ENCODE results near the gene ING4. TPM values are rescaled to one million over a fixed set of nuclear protein-coding genes. Genes with fewer than 3 reads are reported as not detected.

ING4 gene
- total RNA-seq, 4 donors from 2014 or later = 25.2 to 180 (median 62.0) TPM

- H3K4me1 ChIP-seq = peaks cover 8 to 9% of the 10 kb centered on the region in 2 donors
- intact Hi-C loops (cut with DNase I; ENCODE audit: low total_unique reads) = no loop called here
Measured at GRCh38 chr12:6612652-6613014, 50.3 kb downstream of the ING4 start.

DNA sequence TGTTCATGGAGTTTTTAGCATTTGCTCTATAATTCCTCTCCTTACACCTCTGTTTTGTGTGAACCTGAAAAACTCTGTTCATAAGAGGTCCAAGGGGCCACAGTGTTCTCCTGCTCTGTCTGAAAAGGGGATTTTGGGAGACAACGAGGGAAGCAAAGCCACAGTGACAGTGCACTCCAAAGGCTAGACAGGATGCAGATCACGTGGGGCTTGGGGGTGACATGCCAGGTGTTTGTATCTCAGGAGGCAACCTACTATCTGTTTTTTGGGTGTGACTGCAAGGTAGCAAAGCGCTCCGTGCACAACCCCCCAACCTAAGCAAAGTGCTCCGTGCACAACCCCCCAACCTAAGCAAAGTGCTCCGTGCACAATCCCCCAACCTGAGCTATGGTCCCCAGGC is 50.7 kb downstream of the ING4 start:
- intact Hi-C loops (cut with DNase I; ENCODE audit: low total_unique reads) = no loop called here

More at GRCh38 chr12:6612652-6613014, 50.3 kb downstream of the ING4 start:
- TF ChIP-seq, protein P1, sequence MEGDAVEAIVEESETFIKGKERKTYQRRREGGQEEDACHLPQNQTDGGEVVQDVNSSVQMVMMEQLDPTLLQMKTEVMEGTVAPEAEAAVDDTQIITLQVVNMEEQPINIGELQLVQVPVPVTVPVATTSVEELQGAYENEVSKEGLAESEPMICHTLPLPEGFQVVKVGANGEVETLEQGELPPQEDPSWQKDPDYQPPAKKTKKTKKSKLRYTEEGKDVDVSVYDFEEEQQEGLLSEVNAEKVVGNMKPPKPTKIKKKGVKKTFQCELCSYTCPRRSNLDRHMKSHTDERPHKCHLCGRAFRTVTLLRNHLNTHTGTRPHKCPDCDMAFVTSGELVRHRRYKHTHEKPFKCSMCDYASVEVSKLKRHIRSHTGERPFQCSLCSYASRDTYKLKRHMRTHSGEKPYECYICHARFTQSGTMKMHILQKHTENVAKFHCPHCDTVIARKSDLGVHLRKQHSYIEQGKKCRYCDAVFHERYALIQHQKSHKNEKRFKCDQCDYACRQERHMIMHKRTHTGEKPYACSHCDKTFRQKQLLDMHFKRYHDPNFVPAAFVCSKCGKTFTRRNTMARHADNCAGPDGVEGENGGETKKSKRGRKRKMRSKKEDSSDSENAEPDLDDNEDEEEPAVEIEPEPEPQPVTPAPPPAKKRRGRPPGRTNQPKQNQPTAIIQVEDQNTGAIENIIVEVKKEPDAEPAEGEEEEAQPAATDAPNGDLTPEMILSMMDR (IDR thresholded peaks at IDR 0.05) = no peak
- TF ChIP-seq POLR2A (IDR thresholded peaks at IDR 0.05) = no peak
- no peaks in the 10 kb centered on the region for H3K9me3 ChIP-seq
- no peaks in the 10 kb centered on the region for H3K36me3 ChIP-seq
- H3K27me3 ChIP-seq = no peaks in the 10 kb centered on the region
- DNase-seq = no peak
- peak overlapping the region in 1 of 2 donors; percentile 7 for H3K4me3 ChIP-seq
- peak overlapping the region; percentile 90 to 95 for H3K27ac ChIP-seq

DNA sequence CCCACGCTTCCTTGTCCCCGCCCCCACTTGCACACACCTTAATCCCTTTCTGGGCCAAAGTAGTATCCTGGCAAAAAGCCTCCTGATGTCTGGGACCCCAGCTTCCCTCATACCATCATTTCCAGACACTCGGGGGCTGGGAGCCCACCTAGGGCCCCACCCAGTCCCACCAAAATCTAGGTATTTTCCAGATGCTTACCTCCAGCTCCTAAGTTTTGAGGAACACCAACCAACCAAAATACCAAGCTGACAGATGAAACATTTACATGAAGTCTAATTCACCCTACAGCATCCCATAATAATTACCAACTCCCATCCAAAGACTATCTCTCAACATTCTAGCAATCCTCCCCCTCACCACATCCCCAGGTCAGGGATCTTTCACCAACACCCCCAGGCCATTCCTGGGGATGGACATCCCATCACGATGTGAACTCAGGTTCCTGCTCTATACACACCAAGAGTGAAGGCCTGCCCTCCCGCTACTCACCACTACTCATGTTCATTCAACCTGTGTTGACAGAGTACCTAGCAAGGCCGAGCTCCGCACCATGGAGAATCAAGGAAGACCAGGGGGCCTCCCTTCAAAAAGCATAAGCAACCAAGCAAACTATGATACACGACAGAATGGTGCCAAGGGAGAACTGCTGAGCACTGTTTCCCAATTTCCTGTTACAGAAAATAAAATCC is 54.2 kb downstream of the ING4 start:
- DNase-seq = peak; percentile 31 to 54
- intact Hi-C loops (cut with DNase I; ENCODE audit: low total_unique reads) = no loop called here
- peaks cover 14 to 22% of the 10 kb centered on the region in 2 donors for H3K4me1 ChIP-seq

More for the DNA sequence above, 50.7 kb downstream of the ING4 start:
- DNase-seq = peak; percentile 28
- Histone ChIP-seq H3K4me3 (no peak overlapping the region), H3K36me3 (no peaks in the 10 kb centered on the region), H3K27me3 (no peaks in the 10 kb centered on the region), H3K9me3 (no peaks in the 10 kb centered on the region), H3K27ac (peak overlapping the region; percentile 90 to 95), H3K4me1 (peaks cover 8 to 9% of the 10 kb centered on the region in 2 donors)
- TF ChIP-seq POLR2A (IDR thresholded peaks at IDR 0.05) = no peak
- TF ChIP-seq, protein P1 (IDR thresholded peaks at IDR 0.05) = no peak

DNA sequence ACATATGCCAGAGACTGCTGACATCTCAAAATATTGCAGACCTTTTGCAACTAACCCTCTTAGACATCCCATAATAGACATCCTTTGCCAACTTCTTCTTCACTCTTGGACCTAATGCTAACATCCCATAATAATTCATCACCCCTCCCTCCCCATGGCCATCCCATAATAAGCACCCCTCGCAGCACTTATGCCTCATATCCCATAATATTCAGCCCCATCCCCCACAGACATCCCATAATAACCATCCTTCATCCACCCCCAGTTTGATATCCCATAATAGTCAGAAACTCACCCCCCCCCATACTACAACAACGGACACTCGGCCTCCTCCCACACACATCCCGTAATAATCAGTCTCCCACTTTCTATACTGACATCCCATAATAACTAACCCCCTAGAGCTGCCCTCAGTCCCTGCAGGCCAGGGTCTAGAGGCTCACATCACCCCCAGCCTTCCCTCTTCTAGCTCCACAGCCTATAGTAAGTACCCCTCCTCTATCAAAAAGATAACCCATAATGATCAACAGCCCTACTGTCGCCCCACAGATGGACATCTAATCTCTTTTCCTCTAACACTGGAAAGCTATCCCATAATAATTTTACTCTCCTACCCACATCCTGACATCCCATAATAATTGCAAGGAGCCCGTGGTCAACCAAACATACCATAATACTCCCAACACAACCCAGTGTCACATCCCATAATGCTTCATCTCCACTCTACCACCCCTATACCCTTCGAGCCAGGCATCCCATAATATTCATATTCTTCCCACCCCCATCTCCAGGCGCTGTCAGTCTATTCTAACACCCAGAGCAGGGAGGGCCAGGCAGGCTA is 54.9 kb downstream of the ING4 start:
- intact Hi-C loops (cut with DNase I; ENCODE audit: low total_unique reads) = no loop called here
- Histone ChIP-seq H3K27ac (peak overlapping the region; percentile 81 to 100), H3K36me3 (no peaks in the 10 kb centered on the region), H3K4me3 (no peak overlapping the region), H3K27me3 (no peaks in the 10 kb centered on the region), H3K4me1 (peaks cover 15 to 22% of the 10 kb centered on the region in 2 donors), H3K9me3 (no peaks in the 10 kb centered on the region)
- TF ChIP-seq POLR2A (IDR thresholded peaks at IDR 0.05) = no peak
- TF ChIP-seq, protein P1 (IDR thresholded peaks at IDR 0.05) = no peak
- DNase-seq = peak; percentile 65 to 88

More for the DNA sequence above, 54.2 kb downstream of the ING4 start:
- no peak overlapping the region for H3K4me3 ChIP-seq
- TF ChIP-seq, protein P1 (IDR thresholded peaks at IDR 0.05) = no peak
- no peak for TF ChIP-seq POLR2A (IDR thresholded peaks at IDR 0.05)
- no peaks in the 10 kb centered on the region for H3K27me3 ChIP-seq
- H3K36me3 ChIP-seq = no peaks in the 10 kb centered on the region
- peak overlapping the region; percentile 81 to 100 for H3K27ac ChIP-seq
- no peaks in the 10 kb centered on the region for H3K9me3 ChIP-seq

Data from uterus (tissue), 4 donors.